Epidermal melanocyte (primary cell): ENCODE measurements around the gene PHLPP1.
"Not testable (repeated sequence)": the region's sequence is repeated elsewhere in the genome, so short reads cannot be mapped to it uniquely, and the experiment has no call there.

ENCODE experiments used
- DNase-seq: peaks from one replicate; pipeline ENCODE4 v3.0.0; 2011; ENCODE audit warnings: low spot score; ENCODE audit not compliant: insufficient read length

The PHLPP1 gene

DNA sequence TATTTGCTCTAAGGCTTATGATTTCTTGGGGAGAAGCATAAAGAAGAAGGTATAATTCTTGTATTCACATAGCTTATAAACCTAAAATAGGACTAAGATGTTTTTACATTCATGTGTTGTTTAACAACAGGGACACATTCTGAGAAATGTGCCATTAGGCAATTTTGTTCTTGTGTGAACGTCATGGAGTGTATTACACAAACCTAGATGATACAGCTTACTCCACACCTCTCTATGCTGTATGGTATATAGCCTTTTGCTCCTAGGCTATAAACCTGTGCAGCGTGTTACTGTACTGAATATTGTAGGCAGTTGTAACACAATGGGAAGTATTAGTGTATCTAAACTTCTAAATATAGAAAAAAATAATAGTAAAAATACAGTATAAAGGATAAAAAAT, 92.1 kb downstream of the PHLPP1 start:
- no peak for DNase-seq

DNA sequence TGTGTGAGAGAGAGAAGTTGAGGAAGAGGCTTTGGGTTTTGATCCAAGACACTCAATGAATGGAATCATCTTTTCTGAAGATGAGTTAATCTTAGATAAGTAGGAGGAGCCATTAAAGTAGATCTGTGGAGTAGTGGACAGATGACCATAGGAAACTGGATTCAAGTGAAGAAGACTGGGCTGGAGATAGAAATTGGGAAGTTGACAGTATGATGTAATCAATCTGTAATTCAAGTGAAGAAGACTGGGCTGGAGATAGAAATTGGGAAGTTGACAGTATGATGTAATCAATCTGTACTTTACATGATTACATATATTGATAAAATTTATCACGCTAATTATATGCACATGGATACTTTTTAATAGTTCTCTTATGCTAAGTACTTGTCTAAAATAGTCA, 92.8 kb downstream of the PHLPP1 start:
- no peak for DNase-seq

DNA sequence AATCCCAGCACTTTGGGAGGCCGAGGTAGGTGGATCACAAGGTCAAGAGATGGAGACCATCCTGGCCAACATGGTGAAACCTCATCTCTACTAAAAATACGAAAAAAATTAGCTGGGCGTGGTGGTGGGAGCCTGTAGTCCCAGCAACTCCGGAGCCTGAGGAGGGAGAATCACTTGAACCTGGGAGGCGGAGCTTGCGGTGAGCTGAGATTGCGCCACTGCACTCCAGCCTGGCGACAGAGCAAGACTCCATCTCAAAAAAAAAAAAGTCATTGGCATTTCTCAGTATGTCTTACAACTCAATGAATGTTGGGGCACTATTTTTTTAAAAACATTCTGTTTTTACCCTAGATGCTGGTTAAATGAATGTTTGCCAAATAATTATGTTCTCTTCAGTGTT, 94.1 kb downstream of the PHLPP1 start:
- not testable (repeated sequence) for DNase-seq

DNA sequence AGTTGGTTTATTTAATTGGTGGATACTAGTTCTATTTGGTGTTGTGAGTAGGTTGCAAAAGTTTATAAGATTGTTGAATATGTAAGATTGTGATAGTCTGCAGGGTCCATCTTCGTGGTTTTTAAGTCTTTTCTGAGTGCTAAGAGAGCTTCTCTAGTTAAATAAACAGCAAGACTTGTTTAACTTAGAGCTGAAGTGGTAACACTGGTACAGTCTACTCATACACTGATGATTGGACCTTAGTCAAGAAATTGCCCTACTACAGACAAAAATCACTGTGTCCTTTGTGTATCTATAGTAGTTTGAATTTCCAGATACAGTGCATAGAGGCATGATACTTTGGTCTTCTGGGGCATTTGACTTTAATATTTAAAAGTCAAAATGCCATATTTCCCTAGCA, 94.6 kb downstream of the PHLPP1 start:
- DNase-seq = no peak

DNA sequence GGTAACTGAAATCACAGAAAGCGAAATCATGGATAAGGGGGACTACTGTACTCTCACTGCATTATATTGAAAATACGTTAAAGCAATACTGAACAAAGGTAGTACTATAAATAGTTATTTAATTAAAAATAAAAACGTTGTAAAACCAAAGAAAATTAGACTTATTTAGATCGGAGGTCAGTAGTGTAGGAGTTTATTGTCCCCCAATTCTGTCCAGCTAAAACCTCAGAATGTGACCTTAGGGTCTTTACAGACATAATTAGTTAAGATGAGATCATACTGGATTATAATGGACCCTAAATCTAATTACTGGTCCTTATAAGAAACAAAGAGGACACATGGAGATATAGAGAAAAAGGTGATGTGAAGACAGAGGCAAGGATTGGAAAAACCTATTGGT, 95.3 kb downstream of the PHLPP1 start:
- DNase-seq = no peak

DNA sequence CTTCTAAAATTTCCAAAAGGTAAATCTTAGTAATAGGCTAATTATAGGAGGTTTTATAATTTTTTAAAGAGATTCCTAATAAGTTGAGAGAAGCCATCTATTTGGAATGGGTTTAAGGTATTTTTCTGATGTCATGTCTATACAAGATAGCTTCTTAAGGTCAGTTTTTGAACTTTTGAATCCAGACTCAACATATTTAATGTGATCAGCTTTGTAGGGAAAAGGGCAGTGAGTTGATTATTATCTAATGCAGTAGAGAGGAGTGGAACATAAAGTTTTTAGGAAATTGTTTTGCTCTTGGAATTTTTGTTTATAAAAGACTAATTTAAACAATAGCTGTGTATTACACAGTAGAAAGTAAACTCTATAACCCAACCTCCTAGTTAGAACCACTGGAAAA, 96.3 kb downstream of the PHLPP1 start:
- DNase-seq = no peak

DNA sequence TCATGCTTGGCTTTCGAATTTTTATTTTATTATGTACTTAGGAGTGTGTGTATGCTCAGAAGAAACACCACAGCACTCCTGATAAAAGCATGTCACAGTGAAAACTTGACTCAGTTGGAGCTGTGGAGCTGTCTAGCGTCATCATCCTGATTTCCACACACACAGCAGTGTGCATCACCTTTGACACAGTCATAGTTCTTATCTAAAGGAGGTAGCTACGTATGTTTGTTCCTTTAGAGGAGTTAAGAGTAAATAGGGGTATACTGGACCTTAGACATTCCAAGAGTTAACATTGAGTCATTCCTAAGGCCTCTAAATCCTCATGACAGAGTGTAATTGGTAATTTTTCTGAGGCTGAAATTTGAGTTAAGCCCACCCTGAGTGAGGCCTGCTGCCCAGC, 96.9 kb downstream of the PHLPP1 start:
- no peak for DNase-seq

DNA sequence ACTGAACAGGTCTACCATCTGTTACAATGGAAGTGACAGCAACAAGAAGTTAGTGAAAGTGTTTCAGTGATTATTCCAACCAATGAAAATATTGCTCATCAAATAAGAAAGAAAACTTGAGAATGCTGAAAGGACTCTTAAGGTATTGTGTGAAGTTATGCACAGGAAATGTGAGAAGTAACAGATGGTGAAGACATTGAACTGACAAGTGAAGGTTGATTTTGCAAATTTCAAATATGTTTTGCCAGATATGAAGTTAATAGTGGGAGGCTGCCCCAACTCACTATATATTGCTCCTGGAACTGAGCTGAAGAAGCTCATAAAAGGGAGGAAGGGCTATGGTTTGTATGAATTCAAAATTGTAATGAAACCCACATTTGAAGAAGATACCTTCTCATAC, 97.5 kb downstream of the PHLPP1 start:
- DNase-seq = no peak

DNA sequence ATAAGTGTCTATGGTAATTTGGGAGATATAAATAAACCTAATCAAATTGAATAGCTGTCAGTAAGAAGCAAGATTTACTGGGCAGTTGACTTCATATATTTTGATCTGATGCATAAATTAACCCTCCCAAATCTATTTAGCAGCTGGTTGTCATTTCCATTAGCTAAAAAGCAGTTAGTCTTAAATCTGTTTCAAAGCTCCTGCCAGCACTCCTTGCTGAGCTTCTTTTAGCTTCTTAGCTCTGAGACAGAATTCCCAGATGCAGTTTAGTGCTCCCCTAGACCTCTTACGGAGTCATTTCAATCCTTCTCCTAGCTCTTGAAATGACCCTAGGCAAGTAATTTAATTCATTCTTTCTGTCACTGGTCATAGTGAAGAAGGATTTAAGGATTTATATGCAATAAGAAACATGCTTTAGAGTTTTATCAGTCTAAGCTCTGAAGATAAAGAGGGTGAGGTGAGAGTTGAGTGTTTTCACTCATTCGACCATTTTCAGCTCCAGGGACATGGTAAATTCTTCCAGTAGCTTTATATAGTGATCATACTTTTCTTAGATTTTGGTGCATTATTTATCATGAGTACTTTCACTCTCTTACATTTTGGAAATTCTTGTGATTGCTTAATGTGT, 98.9 kb downstream of the PHLPP1 start:
- no peak for DNase-seq

DNA sequence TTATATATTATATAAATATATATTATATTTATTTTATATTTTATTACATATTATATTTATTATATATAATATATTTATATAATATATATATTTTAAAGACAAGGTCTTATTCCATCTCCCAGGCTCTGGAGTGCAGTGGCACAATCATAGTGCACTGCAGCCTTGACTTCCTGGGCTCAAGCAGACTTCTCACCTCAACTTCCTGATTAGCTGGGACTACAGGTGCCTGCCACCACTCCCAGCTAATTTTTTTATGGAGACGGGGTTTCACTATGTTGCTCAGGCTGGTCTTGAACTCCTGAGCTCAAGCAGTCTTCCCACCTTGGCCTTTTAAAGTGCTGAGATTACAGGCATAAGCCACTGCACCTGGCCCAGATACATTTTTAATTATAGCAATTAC, 110.0 kb downstream of the PHLPP1 start:
- no peak for DNase-seq

DNA sequence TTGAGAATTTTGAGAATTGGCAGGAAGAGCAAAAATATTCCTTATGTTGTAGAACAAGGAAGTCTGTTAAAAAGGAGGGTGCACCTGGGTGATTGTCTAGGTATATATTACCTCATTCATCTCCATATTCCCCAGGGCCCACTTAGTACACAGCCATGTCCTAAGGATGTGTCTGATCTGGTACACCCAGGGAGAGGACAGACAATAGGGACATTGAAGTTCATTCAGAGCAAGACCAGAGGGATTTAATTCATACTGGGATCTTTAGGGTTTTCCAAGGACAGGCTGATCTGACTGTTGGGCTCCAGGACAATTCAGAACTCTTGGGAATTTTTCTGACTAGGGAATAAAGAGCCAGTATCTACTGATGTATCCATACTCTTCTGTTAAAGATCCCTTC, 112.1 kb downstream of the PHLPP1 start:
- no peak for DNase-seq

DNA sequence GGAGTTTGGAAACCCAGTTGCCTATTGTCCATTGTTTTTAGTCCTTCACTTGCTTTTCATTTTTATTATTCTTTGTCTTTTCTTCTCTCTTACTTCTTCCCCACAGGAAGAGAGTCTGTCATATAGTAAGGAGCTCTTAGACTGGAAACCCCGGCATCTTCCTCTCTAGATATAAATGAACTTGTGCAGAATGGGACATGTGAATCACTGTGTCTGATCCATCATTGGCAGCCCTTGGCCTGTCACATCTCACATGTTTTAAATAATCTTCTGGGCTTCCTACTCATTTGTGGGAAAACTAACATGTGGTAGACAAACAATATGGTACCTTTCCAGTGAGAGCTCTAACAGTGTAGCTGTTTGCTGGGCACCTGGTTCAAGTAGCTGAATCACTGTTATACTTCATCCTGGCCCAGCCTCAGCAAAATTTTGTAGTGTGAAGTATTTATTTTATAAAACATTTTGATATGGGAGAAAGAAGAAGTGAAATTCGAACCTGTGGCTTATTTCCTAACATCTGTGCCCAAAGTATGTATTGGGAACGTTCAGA, 112.8 kb downstream of the PHLPP1 start:
- DNase-seq = no peak

DNA sequence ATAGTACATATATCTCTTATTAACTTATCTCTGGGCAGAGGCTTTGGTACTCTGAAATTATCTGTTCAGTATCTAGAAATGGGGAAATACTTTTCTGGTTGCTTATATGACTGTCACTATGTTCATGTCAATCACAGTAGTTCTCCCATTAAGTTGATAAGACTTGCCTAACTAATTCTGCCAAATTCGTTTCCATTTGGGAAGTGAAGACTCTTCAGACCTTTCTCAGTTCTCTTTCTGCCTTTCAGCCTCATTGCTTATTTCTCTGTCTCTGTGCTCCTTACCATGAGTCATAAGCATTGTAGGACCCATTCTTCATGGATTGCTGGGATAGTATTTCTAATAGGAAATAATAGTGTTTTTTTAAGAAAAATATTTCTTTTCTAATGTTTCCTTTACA, 113.5 kb downstream of the PHLPP1 start:
- no peak for DNase-seq

DNA sequence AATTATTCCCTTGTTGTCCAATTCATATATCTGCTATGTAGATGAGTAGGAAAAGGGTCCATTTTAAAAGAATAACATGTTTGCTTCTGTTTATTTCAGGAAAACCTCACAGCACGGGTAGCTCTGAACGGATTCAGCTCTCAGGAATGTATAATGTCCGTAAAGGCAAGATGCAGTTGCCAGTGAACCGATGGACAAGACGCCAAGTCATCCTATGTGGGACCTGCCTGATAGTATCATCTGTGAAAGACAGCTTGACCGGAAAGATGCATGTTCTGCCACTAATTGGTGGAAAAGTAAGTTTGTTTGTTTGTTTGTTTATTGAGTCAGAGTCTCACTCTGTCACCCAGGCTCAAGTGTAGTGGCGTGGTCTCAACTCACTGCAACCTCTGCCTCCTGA, 114.6 kb downstream of the PHLPP1 start:
- DNase-seq = no peak

DNA sequence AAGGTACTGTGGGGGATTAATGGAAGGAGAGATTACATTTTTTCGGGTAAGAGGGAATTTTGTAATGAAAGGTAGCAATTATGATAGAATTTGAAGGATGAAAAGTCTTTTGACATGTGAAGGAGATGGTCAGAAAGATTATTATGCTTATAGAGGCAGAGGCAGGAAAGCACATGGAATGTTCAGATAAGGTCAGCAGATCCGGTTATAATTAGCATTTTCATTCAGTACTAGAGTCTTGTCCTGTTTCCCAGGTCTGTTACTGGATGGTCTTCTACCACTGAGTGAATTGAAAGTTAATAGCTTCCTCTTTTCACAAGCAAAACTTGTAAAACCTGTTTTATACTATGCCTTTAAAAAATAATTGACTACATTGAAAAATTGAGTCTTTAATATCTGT, 116.9 kb downstream of the PHLPP1 start:
- no peak for DNase-seq

DNA sequence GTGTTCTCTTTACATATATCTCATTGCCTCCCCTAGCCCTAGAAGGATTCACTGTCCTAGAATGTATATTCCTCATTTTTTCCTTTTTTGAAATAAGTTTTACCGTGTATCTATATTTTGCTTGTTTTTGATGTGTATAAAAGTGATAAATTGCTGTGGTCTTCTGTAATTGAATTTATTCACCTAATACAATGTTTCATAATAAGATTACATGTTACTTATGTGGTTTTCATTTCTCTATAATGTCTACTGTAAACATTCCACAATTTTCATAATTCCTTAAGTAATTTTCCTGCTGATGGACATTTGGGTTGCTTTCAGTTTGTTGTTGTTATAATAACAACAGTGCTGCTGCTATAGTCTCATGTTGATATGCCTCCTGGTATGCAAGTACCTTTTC, 118.2 kb downstream of the PHLPP1 start:
- no peak for DNase-seq

DNA sequence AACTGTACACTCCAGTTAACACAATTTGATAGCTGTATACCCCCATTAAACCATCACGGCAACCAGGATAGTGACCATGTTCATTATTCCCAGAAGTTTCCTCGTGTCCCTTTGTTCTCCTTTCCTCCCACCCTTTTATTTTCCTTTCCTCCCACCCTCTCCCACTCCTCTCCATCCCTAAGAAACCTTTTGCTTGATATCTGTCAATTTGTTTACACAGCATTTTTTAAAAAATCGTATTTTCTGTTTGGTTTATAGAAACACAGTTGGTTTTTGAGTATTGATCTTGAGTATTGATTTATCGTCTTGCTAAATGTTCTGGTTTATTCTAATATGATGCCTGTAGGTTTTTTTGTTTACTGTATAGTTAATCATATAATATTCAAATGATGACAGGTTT, 119.4 kb downstream of the PHLPP1 start:
- DNase-seq = no peak

DNA sequence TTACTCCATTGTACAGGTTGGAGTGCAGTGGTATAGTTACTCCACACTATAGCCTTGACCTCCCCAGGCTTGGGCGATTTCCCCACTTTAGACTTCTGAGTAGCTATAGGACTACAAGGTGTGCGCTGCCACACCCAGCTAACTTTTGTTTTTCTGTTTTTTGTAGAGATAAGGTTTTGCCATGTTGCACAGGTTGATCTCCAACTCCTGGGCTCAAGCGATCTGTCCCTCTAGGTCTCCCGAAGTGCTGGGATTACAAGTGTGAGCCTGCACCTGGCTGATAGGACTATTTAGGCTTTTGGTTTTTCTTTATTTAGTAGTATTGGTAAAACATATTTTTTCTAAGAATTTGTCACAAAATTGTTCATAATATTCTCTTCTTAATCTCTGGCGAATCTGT, 121.7 kb downstream of the PHLPP1 start:
- DNase-seq = no peak

DNA sequence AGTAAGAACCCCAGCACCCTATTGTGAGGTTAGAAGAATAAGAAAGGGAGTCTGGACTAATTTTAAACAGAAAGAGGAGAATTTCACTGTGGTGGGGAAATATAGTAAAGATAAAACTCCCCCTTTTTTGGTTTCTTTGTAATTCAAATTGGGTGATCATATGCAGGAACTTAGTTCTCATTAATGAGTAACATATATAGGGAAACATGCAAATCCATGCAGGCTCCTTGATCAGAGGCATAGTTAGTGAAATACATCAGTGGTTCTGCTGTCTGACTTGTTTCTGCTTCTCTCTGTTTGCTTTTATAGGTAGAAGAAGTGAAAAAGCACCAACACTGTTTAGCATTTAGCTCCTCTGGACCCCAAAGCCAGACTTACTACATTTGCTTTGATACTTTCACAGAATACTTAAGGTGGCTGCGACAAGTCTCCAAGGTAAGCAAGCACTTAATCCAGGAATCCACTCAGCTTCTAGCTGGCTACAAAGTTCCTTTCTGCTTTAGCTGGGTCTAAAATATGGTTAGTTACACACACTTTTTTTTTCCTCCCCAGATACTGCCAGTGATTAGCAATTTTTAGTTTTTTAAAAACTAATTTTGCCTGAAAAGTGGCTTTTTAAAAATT, 123.2 kb downstream of the PHLPP1 start:
- DNase-seq = no peak

DNA sequence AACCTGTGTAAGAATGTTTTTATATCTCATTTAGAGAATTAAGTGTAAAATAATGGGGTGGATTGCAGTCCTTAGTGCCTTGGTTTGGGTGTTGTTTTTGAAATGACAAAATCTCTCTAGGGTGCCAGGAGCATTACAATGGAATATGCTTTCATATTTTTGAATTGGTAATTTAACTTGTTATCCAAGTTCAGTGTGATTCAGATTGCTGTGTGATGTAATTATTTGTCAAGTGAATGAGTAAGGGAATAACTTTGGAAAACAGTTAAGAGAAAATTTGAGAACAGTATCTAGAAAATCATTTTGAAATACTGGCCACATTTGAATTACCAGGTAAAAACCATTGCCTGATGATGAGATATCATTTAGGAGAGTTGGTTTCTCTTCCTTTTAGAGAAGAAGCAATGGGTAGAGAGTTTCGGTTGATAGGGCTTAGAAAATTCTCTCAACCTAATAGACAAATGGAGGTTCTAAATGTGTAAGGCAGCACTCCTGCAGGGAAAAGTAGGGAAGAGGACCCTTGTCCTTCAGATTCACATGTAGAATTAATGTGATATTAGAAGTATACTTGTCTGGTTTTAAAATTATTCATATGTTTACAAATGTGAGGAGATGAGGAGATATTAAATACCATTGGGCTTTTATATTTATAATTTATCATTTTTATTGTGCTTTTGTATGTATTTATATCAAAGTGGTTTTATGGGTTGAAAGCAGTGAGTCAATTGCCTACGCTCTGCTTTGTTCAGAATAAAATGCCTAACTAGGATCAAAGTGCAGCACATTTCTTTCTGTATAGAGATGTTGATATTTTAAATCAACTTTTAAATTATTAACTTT, 124.8 kb downstream of the PHLPP1 start:
- DNase-seq = no peak

DNA sequence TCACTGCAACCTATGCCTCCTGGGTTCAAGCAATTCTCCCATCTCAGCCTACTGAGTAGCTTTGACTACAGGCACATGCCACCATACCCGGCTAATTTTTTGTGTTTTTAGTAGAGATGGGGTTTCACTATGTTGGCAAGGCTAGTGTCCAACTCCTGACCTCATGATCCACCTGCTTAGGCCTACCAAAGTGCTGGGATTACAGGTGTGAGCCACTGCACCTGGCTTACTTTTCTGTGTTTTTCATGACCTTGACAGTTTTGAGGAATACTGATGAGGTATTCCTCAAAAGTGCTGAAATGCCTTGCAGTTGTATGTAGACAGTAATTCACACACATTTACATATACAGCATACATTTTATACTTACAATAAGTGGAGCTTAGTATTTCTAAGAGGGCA, 126.1 kb downstream of the PHLPP1 start:
- no peak for DNase-seq

DNA sequence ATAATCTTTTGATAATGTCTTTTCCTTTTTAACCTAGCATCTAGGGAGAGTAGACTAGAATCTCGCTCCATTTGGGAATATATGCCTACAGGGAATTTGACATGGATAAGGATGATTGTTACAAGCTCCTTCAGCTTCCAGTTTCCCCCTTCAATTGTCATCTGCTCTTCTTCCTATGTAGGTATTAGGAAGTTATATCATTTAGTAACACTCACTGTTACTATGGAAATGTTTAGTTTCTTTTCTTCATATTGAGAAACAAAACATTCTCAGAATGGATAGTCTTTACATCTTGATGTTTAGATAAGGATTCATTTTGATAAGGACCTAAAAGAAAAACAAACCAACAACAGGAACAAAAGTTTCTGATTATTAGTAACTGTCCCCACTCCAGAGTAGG, 127.6 kb downstream of the PHLPP1 start:
- no peak for DNase-seq
